ENCODE measurements around the gene ANKLE2.
A peak's percentile ranks its signal among the peaks of the same experiment; 100 is the strongest.
"Not testable (repeated sequence)": the region's sequence is repeated elsewhere in the genome, so short reads cannot be mapped to it uniquely, and the experiment has no call there.

ANKLE2 gene

GRCh38 chr12:132718644-132719043, 43.0 kb downstream of the ANKLE2 start:
- DNase-seq: no peak

DNA sequence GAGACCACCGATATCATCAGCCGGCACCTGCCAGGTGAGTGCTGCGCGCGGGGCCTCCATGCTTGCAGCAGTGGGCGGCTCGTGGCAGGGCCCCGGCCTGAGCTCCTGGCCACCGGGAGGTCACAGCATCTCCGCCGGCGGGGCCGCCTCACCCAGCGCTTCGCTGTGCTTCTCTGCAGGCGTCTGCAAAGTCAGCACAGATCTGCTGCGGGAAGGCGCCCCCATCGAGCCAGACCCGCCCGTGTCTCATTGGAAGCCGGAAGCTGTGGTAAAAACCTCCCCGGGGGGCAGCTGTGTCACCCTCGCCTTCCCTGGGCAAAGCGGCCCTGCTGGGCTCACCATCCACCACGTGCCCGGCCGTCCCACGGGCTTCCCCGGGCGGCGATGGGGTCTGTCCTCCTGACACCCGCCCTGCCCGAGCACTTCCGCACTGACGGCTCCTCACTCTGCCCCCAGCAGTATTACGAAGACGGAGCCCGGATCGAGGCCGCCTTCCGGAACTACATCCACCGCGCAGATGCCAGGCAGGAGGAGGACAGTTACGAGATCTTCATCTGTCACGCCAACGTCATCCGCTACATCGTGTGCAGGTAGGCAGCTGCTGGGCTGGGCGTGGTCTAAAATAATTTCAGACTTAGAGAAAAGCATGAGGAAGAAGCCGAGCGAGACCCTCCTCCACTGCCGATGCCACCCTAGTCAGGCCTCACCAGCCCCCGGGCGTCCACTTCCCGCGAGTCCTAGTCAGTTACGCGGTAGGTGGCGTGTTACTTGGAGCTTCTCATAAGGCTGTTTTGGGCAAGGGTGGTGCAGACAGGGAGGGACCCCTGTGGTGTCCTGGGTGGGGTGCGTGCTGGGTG, 43.9 kb downstream of the ANKLE2 start:
- DNase-seq: no peak

GRCh38 chr12:132717011-132717410, 44.6 kb downstream of the ANKLE2 start:
- DNase-seq: no peak

GRCh38 chr12:132716356-132716755, 45.3 kb downstream of the ANKLE2 start:
- no peak for DNase-seq

GRCh38 chr12:132715874-132716273, 45.8 kb downstream of the ANKLE2 start:
- DNase-seq: no peak

- no peak for DNase-seq
These were observed 48.5 kb downstream of the ANKLE2 start for GRCh38 chr12:132713123-132713522.

DNA sequence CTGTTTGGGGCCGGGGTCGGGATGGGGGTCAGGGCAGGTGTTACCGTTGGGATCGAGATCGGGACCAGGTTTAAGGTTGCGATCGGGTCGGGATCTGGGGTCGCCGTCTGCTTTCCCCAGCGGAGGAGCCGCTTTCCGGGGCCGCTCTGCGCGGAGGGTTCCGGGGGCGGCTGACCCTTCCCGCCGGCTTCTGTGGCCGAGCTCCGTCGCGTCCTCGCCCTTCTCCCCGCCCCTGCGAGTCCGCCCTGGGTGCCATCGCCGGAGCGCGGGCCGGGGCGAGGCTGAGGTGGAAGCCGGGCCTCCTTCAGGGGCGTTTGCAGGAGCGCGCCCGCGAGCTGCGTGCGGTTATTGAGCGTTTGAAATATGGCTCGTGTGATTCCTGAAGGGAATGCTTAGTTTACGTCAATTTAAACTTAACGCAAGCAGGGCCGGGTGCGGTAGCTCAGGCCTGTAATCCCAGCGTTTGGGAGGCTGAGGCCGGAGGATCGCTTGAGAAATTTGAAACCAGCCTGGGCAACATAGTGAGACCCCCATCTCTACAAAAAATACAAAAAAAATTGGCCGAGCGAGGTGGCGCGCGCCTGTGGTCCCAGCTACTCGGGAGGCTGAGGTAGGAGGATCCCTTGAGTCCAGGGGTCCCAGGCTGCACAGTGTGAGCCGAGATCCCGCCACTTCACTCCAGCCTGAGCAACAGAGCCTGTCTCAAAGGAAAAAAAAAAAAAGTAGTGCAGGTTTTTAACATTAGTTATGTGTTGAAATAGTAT, 50.4 kb downstream of the ANKLE2 start:
- DNase-seq: no peak

DNA sequence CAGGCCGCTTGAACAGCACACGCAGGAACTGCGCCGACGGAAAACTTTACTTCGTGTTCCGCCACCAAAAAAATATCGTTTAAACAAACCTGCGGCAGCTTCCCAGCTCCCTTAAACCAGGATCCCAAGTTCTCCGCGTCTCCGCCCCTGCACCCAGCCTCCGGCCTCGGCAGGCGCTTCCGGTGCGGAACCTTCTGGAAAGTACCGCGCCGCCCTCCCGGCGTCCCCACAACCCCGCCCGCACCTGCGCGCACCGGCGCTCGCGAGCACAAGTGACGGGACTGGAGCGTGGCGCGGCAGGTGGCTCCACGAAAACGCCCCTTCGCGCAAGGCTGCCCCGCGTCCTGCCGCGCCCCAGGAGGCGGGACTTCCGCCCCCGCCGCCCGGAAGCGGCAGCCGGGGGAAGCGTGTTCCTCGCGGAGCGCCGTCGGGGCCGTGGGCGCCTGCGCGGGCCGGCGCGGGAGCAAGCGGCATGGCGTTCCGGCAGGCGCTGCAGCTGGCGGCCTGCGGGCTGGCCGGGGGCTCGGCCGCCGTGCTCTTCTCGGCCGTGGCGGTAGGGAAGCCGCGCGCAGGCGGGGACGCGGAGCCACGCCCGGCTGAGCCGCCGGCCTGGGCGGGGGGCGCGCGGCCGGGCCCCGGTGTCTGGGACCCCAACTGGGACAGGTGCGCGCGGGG, 51.1 kb downstream of the ANKLE2 start, which contains the start of gene PGAM5:
Gene PGAM5, plus strand, starts transcription at position 438 of the 675 bp plus-strand sequence. Its CDS starts 35 bp downstream, at position 473.
- DNase-seq: peak; percentile 91

GRCh38 chr12:132710043-132710404, 51.6 kb downstream of the ANKLE2 start:
- no peak for DNase-seq

- DNase-seq: no peak
These were observed 53.5 kb downstream of the ANKLE2 start for GRCh38 chr12:132708150-132708549.

DNA sequence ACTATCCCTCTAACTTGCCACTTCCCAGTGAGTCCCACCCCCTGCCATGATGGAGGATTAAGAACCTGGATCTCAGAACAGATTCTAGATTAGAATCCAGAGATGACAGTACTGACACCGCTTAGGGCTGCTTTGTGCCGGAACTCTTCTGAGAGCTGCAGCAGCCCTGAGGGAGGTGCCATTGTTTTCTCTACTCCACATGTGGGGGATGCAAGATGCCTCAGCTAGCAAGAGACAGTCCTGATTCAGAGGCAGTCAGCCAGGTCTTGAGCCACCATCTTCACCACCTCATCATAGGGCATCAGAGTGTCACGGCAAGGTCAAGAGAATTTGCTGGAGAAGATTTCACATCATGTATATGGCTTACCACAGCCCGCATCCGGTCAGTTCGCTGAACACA, 54.4 kb downstream of the ANKLE2 start:
- no peak for DNase-seq

DNA sequence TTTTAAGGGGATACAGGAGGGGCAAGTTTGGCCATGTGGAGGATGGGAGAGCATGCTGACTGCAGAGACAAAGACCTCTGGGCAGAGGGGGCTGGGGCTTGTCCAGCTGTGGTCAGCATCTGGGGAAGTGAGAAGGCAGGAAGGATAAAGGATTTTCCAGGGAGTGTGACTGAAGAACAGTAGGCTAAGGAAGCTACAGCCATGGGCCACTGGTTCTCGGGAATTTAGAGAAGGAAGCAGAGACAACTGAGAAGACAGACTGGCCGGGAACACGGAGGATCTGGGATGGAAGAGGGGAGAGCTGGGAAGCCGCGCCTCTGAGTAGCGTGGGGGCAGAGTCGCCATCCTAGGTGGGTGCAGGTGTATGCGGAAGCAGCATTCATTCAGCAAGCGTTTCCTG, 58.0 kb downstream of the ANKLE2 start:
- DNase-seq: no peak

GRCh38 chr12:132702640-132703039, 59.0 kb downstream of the ANKLE2 start:
- DNase-seq: no peak

DNA sequence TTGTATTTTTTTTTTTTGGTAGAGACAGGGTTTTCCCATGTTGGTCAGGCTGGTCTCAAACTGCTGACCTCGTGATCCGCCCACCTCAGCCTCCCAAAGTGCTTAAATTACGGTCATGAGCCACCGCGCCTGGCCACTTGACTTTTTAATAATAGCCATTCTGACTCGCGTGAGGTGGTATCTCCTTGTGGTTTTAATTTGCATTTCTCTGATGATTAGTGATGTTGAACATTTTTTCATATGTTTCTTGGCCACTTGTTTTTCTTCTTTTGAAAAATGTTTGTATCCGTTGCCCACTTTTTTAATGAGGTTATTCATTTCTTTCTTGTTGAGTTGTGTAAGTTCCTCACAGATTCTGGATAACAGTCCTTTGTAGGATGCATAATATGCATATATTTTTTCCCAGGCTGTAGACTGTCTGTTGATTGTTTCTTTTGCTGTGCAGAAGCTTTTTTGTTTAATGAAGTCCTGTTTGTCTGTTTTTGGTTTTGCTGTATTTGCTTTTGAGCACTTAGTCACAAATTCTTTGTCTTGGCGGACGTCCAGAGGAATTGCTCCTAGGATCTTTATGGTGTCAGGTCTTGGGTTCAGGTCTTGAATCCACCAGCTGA, 61.3 kb downstream of the ANKLE2 start:
- no peak for DNase-seq

GRCh38 chr12:132698341-132698740, 63.3 kb downstream of the ANKLE2 start:
- DNase-seq: no peak

DNA sequence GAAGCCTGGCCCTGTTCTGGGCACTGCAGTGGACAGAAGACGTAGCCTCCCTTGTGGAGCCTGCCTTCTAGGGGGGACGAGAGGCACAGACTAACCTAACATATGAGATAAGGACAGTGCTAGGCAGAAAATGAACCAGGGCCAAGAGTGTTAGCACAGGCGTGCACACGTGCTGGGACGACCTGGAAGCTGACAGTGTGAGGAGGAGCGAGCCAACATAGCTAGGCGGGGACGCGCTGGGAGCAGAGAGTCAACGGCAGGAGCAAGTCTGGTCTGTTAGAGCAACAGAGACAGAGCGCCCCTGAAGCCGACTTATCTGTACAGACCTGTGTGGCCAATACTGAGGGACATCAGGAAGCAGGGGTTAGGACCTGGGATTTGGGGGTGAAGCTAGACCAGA, 66.2 kb downstream of the ANKLE2 start:
- no peak for DNase-seq

DNA sequence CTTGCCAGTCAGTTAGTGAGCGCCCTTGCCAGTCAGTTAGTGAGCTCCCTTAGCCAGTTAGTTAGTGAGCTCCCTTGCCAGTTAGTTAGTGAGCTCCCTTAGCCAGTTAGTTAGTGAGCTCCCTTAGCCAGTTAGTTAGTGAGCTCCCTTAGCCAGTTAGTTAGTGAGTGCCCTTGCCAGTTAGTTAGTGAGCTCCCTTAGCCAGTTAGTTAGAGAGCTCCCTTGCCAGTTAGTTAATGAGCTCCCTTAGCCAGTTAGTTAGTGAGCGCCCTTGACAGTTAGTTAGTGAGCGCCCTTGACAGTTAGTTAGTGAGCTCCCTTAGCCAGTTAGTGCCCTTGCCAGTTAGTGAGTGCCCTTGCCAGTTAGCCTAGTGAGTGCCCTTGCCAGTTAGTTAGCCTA, 66.7 kb downstream of the ANKLE2 start:
- DNase-seq: not testable (repeated sequence)

- not testable (repeated sequence) for DNase-seq
These were observed 69.6 kb downstream of the ANKLE2 start for GRCh38 chr12:132692030-132692429.

DNA sequence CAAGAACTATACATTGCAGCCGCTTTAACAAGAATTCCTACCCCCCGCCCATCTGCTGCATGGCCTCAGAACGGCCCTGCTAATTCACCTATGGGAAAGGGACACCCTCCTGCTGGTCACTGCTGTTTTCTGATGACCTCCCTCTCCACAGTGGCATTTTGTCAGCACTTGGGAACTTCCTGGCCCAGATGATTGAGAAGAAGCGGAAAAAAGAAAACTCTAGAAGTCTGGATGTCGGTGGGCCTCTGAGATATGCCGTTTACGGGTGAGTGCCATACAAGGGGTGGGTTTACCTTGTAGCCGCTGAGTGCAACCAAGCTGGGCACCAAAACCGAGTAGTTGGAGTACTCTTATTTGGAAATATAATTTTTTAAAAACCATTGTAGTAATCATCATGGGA, 71.5 kb downstream of the ANKLE2 start:
- no peak for DNase-seq

- no peak for DNase-seq
These were observed 72.4 kb downstream of the ANKLE2 start for GRCh38 chr12:132689227-132689626.

DNA sequence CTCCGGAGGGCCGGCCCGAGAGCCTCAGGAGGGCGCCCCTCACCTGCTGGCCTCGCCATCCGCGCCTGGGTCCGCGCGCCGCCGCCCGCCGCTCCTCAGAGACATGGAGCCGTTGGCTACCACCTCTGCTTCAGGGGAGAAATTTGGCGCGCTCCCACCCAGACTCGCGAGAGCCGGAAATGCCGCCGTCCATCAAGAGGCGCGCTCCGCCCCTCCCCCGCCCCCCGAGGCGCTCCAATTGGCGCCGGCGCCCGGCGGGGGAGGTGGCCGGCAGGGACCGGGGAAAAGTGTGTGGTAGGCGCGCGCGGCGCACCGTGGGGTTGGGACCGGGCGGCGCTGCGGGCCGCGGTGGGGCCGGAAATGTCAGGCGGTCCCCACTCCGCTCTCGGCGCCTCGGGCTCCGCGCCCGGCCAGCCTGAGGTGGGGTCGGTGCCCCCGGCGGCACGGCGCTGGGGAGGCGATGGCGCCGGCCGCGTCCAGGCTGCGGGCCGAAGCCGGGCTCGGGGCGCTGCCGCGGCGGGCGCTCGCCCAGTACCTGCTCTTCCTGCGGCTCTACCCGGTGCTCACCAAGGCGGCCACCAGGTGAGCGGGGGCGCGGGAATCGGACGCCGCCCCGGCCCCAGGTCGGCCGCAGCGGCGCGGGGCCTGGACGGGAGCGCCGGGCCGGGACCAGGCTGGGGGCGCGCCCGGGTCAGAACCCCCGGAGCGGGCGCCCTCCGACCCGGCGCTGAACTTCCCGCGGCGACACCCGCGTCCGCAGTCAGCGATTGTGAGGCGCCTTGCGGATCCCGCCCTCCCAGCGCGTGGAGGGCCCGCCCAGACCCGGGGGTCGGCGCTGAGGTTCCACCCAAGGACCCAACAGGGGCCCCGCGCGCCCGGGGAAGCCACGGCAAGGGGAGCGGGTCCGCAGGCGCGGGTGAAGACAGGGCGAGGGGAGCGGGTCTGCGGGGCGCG, 74.1 kb downstream of the ANKLE2 start, which contains the start of the genes POLE and PXMP2:
Gene POLE, minus strand, starts transcription at position 132 of the 954 bp plus-strand sequence. Its CDS starts 27 bp downstream, at position 105.
Gene PXMP2, plus strand, starts transcription at position 377 of the 954 bp plus-strand sequence. Its CDS starts 84 bp downstream, at position 461.
- DNase-seq: peak; percentile 89

GRCh38 chr12:132686825-132687210, 74.8 kb downstream of the ANKLE2 start:
- DNase-seq: no peak

Measured in activated CD4-positive, alpha-beta T cell treated with anti-CD3 and anti-CD28 coated beads for 1 hour (primary cell).